GM21515 (cell line): ENCODE data around the gene VRK3.

Source experiments
- ATAC-seq: cut with Tn5 transposase; IDR thresholded peaks from one replicate; pipeline ENCODE4 v1.9.1; 2021; ENCODE audit not compliant: unreplicated experiment

Gene VRK3

GRCh38 chr19:49932731-49933131, 92.4 kb downstream of the VRK3 start:
- no peak for ATAC-seq

- no peak for ATAC-seq
These were observed 93.1 kb downstream of the VRK3 start for GRCh38 chr19:49932041-49932451.

- ATAC-seq, result no peak
These were observed 93.7 kb downstream of the VRK3 start for GRCh38 chr19:49931293-49932040.

- ATAC-seq, result no peak
These were observed 94.6 kb downstream of the VRK3 start for GRCh38 chr19:49930483-49931011.

GRCh38 chr19:49929611-49930482, 95.3 kb downstream of the VRK3 start:
- ATAC-seq, result peak; percentile 54

GRCh38 chr19:49929121-49929610, 96.0 kb downstream of the VRK3 start, which contains the start of the genes ATF5 and NUP62:
Gene ATF5, plus strand, starts transcription at chr19:49929205. Its CDS starts 1,646 bp downstream, at chr19:49930851.
Gene NUP62, minus strand, starts transcription at chr19:49929504. Its CDS starts 19,697 bp downstream, at chr19:49909807.
- peak; percentile 39 for ATAC-seq

GRCh38 chr19:49927526-49928264, 97.5 kb downstream of the VRK3 start:
- ATAC-seq, result no peak

- no peak for ATAC-seq
These were observed 98.7 kb downstream of the VRK3 start for GRCh38 chr19:49926515-49926914.
